ENCODE results near the gene CYP46A1.

The CYP46A1 gene

GRCh38 chr14:99696929-99697328, 12.8 kb downstream of the CYP46A1 start:
- no peak for TF ChIP-seq CTCF (conservative IDR thresholded peaks at IDR 0.05; ENCODE audit: control insufficient read depth, insufficient read depth, low read depth, low read length)
- DNase-seq (ENCODE audit: low read depth), result no peak
- H3K4me3 ChIP-seq (ENCODE audit: control insufficient read depth, low read depth, low read length), result no peak overlapping the region

GRCh38 chr14:99698236-99698635, 14.1 kb downstream of the CYP46A1 start:
- no peak overlapping the region for H3K4me3 ChIP-seq (ENCODE audit: control insufficient read depth, low read depth, low read length)
- no peak for TF ChIP-seq CTCF (conservative IDR thresholded peaks at IDR 0.05; ENCODE audit: control insufficient read depth, insufficient read depth, low read depth, low read length)
- no peak for DNase-seq (ENCODE audit: low read depth)

GRCh38 chr14:99698642-99699041, 14.5 kb downstream of the CYP46A1 start:
- DNase-seq (ENCODE audit: low read depth), result peak; percentile 35
- no peak for TF ChIP-seq CTCF (conservative IDR thresholded peaks at IDR 0.05; ENCODE audit: control insufficient read depth, insufficient read depth, low read depth, low read length)

GRCh38 chr14:99699085-99699760, 15.1 kb downstream of the CYP46A1 start:
- TF ChIP-seq CTCF (conservative IDR thresholded peaks at IDR 0.05; ENCODE audit: control insufficient read depth, insufficient read depth, low read depth, low read length), result no peak
- H3K4me3 ChIP-seq (ENCODE audit: control insufficient read depth, low read depth, low read length), result no peak overlapping the region
- no peak for DNase-seq (ENCODE audit: low read depth)

More at GRCh38 chr14:99698642-99699041, 14.5 kb downstream of the CYP46A1 start:
- H3K4me3 ChIP-seq (ENCODE audit: control insufficient read depth, low read depth, low read length), result no peak overlapping the region

- TF ChIP-seq CTCF (conservative IDR thresholded peaks at IDR 0.05; ENCODE audit: control insufficient read depth, insufficient read depth, low read depth, low read length), result no peak
- DNase-seq (ENCODE audit: low read depth), result no peak
These were observed 15.8 kb downstream of the CYP46A1 start for GRCh38 chr14:99699861-99700260.

GRCh38 chr14:99700379-99700778, 16.3 kb downstream of the CYP46A1 start:
- DNase-seq (ENCODE audit: low read depth), result no peak
- TF ChIP-seq CTCF (conservative IDR thresholded peaks at IDR 0.05; ENCODE audit: control insufficient read depth, insufficient read depth, low read depth, low read length), result no peak
- H3K4me3 ChIP-seq (ENCODE audit: control insufficient read depth, low read depth, low read length), result no peak overlapping the region

More at GRCh38 chr14:99699861-99700260, 15.8 kb downstream of the CYP46A1 start:
- H3K4me3 ChIP-seq (ENCODE audit: control insufficient read depth, low read depth, low read length), result no peak overlapping the region

All from fibroblast of mammary gland (primary cell).